Kidney (tissue), 14 donors: ENCODE results near the gene ATP13A3. TPM values are rescaled to one million over a fixed set of nuclear protein-coding genes. Genes with fewer than 3 reads are reported as not detected.

Experiments used
- DNase-seq, 5 donors: peaks; one replicate each; pipeline ENCODE4 v3.0.0-alpha.2; 2013 to 2020
- FAIRE-seq: peaks from 2 replicates; lab custom pipeline; 2012; peaks lifted over from hg19 to GRCh38; lab: Jason Lieb, UNC
- H3K27ac ChIP-seq, 2 donors: one replicate each; pipeline ENCODE4 v1.7.0; 2013; ENCODE audit warnings: low read depth in 2 of 2, low read length in 2 of 2, inconsistent platforms in 1 of 2
- H3K27me3 ChIP-seq: one replicate; pipeline ENCODE4 v1.7.1; 2013; ENCODE audit warnings: low read length, inconsistent platforms; ENCODE audit not compliant: control insufficient read depth, insufficient read depth
- H3K36me3 ChIP-seq, 3 donors: one replicate each; pipeline versions ENCODE4 v1.7.0 to v1.7.1; 2013; ENCODE audit warnings: low read length in 3 of 3, control low read depth in 1 of 3, inconsistent platforms in 1 of 3; ENCODE audit not compliant: insufficient read depth in 3 of 3, control insufficient read depth in 2 of 3
- H3K4me1 ChIP-seq, 3 donors: one replicate each; pipeline versions ENCODE4 v1.7.0 to v1.7.1; 2013; ENCODE audit warnings: low read length in 3 of 3, inconsistent platforms in 1 of 3, low read depth in 1 of 3; ENCODE audit not compliant: control insufficient read depth in 2 of 3, insufficient read depth in 2 of 3
- H3K4me3 ChIP-seq, 3 donors: one replicate each; pipeline versions ENCODE4 v1.7.0 to v1.8.1; 2013; ENCODE audit warnings: low read length in 3 of 3, control low read depth in 1 of 3, inconsistent platforms in 1 of 3
- H3K9ac ChIP-seq, 3 donors: one replicate each; pipeline versions ENCODE4 v1.7.0 to v1.7.1; 2013; ENCODE audit warnings: low read length in 3 of 3, control low read depth in 1 of 3, inconsistent platforms in 1 of 3
- H3K9me3 ChIP-seq, 3 donors: one replicate each; pipeline versions ENCODE4 v1.7.0 to v1.7.1; 2013; ENCODE audit warnings: low read length in 3 of 3, control low read depth in 1 of 3, inconsistent platforms in 1 of 3; ENCODE audit not compliant: control insufficient read depth in 2 of 3, insufficient read depth in 1 of 3
- CTCF ChIP-seq: IDR thresholded peaks from 3 replicates; pipeline ENCODE4 v1.5.1; 2012; ENCODE audit warnings: mild to moderate bottlenecking, moderate library complexity, borderline replicate concordance; ENCODE audit not compliant: insufficient read depth; ENCODE audit errors: extremely low read depth
- intact Hi-C: fragments of 100-400 bp; cut with DNase I; formaldehyde crosslinking; loops from one replicate; pipeline ENCODE4 v1.11.1; 2022
- polyA plus RNA-seq: library from polyadenylated mRNA; stranded (reverse); fragments of 350-450 nt; fragmentation: Illumina TruSeq; extraction: RNeasy Lipid Tissue Mini Kit (QIAGEN cat#74804); gene quantifications from one replicate; pipeline ENCODE4 v1.2.3, GENCODE V29; 2014; ENCODE audit warnings: low read depth, low replicate concordance; ENCODE audit not compliant: insufficient read depth
- total RNA-seq: library from RNA; stranded (reverse); fragmentation: NEBNext Ultra II Directional; extraction: Animal tissue kit (Norgen Biotek cat#: 25700); gene quantifications from one replicate; pipeline ENCODE4 v1.2.1, GENCODE V29; 2021
- donor health status: control.
- donor health status: control.
- donor health status: control.
- donor health status: control.
- donor health status: control.
- donor health status: DM: yes; HTN: yes; CAD: no.
- donor health status: Normal renal cell carcinoma (clear cell type).

The ATP13A3 gene
- total and polyA plus RNA-seq, 2 donors from 2014 or later, result 15.3 to 103 TPM

GRCh38 chr3:194505791-194506415, 19.1 kb upstream of the ATP13A3 start:
- FAIRE-seq, result no peak
- no peak for TF ChIP-seq CTCF
- H3K27ac ChIP-seq, result no peak overlapping the region

DNA sequence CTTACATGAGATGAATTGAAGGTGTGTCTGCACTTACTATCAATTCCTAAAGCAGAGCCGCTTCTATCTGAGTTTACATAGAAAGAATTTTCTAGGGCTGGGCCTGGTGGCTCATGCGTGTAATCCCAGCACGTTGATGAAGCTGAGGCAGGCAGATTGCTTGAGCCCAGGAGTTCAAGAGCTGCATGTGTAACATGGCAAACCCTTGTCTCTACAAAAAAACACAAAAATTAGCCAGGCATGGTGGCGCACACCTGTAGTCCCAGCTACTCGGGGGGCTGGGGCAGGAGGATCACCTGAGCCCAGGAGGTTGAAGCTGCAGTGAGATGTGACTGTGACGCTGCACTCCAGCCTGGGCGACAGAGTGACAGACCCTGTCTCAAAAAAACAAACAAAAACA, 18.1 kb upstream of the ATP13A3 start:
- TF ChIP-seq CTCF, result no peak
- Histone ChIP-seq H3K9ac (no peak overlapping the region), H3K27me3 (no peaks in the 10 kb centered on the region), H3K4me1 (no peaks in the 10 kb centered on the region), H3K9me3 (no peaks in the 10 kb centered on the region), H3K27ac (no peak overlapping the region), H3K36me3 (no peaks in the 10 kb centered on the region), H3K4me3 (no peak overlapping the region)
- DNase-seq, result no peak
- intact Hi-C loops, result no loop called here
- FAIRE-seq, result no peak

More at GRCh38 chr3:194505791-194506415, 19.1 kb upstream of the ATP13A3 start:
- intact Hi-C loops, result no loop called here
- no peak for DNase-seq
- no peaks in the 10 kb centered on the region for H3K36me3 ChIP-seq
- no peaks in the 10 kb centered on the region for H3K9me3 ChIP-seq
- no peaks in the 10 kb centered on the region for H3K4me1 ChIP-seq
- H3K4me3 ChIP-seq, result no peak overlapping the region
- H3K27me3 ChIP-seq, result no peaks in the 10 kb centered on the region
- H3K9ac ChIP-seq, result no peak overlapping the region

DNA sequence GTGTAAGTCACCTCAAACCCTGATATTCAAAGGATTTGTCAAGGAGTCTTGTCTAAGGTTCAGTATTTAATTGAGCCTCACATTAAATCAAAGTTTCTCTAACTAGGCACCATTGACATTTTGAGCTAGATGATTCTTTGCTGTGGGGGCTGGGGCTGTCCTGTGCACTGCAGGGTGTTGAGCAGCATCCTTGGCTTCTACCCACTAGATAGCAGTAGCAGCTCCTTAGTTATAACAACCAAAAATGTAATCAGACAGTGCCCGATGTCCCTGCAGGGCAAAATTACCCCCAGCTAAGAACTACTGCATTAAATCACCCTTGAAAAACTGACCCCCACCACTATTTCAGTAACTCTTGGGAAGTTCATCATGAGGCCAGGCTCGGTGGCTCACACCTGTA, 17.3 kb upstream of the ATP13A3 start:
- Histone ChIP-seq H3K9me3 (no peaks in the 10 kb centered on the region), H3K27me3 (no peaks in the 10 kb centered on the region), H3K4me1 (no peaks in the 10 kb centered on the region), H3K27ac (no peak overlapping the region), H3K36me3 (no peaks in the 10 kb centered on the region), H3K4me3 (no peak overlapping the region), H3K9ac (no peak overlapping the region)
- intact Hi-C loops, result no loop called here
- DNase-seq (no peak), FAIRE-seq (no peak)
- no peak for TF ChIP-seq CTCF
